SKM-1 (cell line): ENCODE results near the gene ELK4.

Source experiments
- DNase-seq: peaks from one replicate; lab custom pipeline; 2025; ENCODE audit not compliant: unreplicated experiment; lab: John Stamatoyannopoulos, UW

ELK4 gene

DNA sequence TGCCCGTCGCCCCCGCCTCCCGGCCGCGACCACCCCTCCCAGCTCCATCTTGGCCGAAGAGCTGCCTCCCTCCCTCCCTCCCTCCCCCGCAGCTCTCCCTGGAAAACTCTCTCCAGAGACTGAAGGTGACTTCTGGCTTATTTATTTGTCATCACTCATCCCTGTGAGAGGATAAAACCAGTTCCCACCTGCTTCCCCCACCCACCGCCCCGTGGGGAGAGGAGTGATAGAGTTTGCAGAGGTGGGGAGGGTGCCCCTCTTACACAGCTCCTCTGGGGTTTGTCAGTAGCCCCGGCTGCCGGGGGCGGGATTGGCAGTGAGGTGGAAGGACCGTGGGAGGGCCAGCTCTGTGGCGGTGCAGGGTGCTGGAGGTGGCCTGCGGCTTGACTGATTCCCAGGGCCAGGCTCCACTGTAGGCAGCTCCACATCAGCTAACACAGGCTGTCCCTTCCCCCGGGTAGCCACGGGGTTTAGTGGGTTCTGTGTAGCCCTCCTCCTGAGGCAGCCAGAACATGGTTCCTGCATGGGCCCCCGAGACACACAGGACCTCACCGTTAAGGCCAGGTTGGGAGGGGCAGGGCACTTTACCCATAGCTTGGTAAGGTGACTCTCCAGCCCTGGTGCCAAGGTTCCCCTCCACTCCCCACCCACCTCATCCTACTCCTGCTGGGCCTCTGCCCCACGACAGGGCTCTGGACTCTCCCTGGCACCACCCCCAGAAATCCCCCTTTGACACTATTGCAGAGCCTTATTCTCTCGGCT is 62.2 kb downstream of the ELK4 start:
- DNase-seq, result no peak

GRCh38 chr1:205568469-205569361 is 63.1 kb downstream of the ELK4 start:
- no peak for DNase-seq

- DNase-seq, result no peak
Measured at GRCh38 chr1:205568135-205568468, 63.7 kb downstream of the ELK4 start.

GRCh38 chr1:205567716-205568115 is 64.1 kb downstream of the ELK4 start:
- DNase-seq, result no peak

- no peak for DNase-seq
Measured at GRCh38 chr1:205565799-205566198, 66.0 kb downstream of the ELK4 start.

GRCh38 chr1:205563927-205564441 is 67.8 kb downstream of the ELK4 start:
- DNase-seq, result no peak

GRCh38 chr1:205561501-205562203 is 70.2 kb downstream of the ELK4 start:
- DNase-seq, result no peak
